SK-N-SH treated with all-trans-retinoic acid at 6 μM for 48 hours (cell line): ENCODE results near the gene LAPTM4A.

ENCODE experiments used
- OSR1 ChIP-seq: fragments of 250-450 bp; sonication (Bioruptor Pico); IDR thresholded peaks from 2 replicates; pipeline ENCODE4 v1.8.0; 2022; ENCODE audit warnings: moderate library complexity, mild to moderate bottlenecking, inconsistent platforms
- RARB ChIP-seq: fragments of 250-450 bp; sonication (Bioruptor Pico); IDR thresholded peaks from 2 replicates; pipeline ENCODE4 v1.8.0; 2021; ENCODE audit warnings: mild to moderate bottlenecking, moderate library complexity
- TF ChIP-seq, protein P1 (sequence below): fragments of 250-450 bp; sonication (Bioruptor Pico); IDR thresholded peaks from 2 replicates; pipeline ENCODE4 v1.8.0; 2020; ENCODE audit warnings: mild to moderate bottlenecking, moderate library complexity, borderline replicate concordance

DNA sequence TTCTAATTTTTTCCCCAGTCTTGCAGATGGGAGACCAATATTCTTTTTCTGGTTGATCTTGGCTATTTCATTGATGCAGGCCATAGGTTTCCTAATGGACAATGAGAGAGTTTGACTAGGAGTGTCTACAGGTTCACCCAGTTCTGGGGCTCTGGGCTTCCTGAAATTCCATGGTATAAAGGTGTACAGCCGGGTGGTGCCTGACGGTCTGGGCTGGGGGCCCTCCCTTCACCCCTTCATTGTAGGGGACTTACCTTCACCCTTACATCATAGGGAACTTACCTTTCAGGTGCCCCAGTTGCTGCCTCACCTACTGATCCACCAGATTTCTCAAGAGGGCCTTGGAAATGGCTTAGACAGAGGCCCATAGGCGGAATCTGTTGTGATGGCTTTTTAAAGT lies 13.0 kb upstream of the LAPTM4A start:
- TF ChIP-seq OSR1 (CRISPR knock-in tag) (no peak), RARB (CRISPR knock-in tag) (no peak)
- TF ChIP-seq, protein P1, sequence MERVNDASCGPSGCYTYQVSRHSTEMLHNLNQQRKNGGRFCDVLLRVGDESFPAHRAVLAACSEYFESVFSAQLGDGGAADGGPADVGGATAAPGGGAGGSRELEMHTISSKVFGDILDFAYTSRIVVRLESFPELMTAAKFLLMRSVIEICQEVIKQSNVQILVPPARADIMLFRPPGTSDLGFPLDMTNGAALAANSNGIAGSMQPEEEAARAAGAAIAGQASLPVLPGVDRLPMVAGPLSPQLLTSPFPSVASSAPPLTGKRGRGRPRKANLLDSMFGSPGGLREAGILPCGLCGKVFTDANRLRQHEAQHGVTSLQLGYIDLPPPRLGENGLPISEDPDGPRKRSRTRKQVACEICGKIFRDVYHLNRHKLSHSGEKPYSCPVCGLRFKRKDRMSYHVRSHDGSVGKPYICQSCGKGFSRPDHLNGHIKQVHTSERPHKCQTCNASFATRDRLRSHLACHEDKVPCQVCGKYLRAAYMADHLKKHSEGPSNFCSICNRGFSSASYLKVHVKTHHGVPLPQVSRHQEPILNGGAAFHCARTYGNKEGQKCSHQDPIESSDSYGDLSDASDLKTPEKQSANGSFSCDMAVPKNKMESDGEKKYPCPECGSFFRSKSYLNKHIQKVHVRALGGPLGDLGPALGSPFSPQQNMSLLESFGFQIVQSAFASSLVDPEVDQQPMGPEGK (CRISPR knock-in tag) = no peak
